Cardiac fibroblast (primary cell): ENCODE measurements around the gene NUMA1.

Experiments
- DNase-seq, 2 donors: peaks; one replicate each; pipeline versions ENCODE4 v3.0.0 to v3.0.0-alpha.2; 2010; ENCODE audit warnings: low read depth in 2 of 2
- H3K4me3 ChIP-seq, 2 donors: replicated peaks in 1 of 2; 1 replicate in 1 of 2; 2 replicates in 1 of 2; pipeline ENCODE4 v1.5.1; 2011; ENCODE audit warnings: low read depth in 2 of 2, low read length in 2 of 2, mild to moderate bottlenecking in 2 of 2, moderate library complexity in 1 of 2
- TF ChIP-seq, protein P1 (sequence below): IDR thresholded peaks from one replicate; pipeline ENCODE4 v1.5.1; 2011; ENCODE audit warnings: low read depth, mild to moderate bottlenecking, low read length, inconsistent platforms

Gene NUMA1

GRCh38 chr11:72058416-72059034, 21.8 kb downstream of the NUMA1 start:
- peak in 1 of 2 donors; percentile 52 for DNase-seq
- TF ChIP-seq, protein P1, sequence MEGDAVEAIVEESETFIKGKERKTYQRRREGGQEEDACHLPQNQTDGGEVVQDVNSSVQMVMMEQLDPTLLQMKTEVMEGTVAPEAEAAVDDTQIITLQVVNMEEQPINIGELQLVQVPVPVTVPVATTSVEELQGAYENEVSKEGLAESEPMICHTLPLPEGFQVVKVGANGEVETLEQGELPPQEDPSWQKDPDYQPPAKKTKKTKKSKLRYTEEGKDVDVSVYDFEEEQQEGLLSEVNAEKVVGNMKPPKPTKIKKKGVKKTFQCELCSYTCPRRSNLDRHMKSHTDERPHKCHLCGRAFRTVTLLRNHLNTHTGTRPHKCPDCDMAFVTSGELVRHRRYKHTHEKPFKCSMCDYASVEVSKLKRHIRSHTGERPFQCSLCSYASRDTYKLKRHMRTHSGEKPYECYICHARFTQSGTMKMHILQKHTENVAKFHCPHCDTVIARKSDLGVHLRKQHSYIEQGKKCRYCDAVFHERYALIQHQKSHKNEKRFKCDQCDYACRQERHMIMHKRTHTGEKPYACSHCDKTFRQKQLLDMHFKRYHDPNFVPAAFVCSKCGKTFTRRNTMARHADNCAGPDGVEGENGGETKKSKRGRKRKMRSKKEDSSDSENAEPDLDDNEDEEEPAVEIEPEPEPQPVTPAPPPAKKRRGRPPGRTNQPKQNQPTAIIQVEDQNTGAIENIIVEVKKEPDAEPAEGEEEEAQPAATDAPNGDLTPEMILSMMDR: no peak
- H3K4me3 ChIP-seq: no peak overlapping the region

DNA sequence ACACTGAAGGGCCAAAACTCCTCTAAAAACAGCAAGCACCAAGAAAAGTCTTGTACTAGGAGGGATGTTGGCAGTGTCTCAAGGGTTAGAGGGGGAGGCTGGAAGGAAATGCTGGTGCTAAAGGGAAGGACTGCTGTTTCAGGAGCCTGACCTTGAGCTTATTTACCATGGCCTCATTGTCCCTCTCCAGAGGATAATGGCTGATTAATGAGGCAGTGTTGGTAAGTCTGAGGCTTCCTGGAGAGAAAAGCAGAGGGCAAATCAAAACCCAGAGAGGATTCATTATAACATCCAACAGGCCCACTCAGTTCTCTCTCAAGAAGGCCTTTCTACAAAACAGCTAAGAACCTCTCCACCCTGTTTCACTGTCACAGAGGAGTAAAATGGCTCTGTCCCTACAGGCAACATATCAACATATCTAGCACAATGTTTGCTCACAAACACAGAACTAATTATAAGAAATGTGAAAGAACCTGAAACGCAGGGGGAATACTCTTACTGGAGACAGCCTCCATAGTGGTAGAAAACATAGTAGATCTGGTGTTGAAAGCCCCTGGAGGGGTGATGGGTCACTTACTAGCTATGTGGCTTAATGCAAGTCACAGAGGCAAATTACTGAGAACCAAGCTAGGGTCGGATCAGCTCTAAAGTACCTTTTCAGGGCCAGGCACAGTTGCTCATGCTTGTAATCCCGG, 31.4 kb downstream of the NUMA1 start:
- TF ChIP-seq, protein P1: no peak
- peak in 1 of 2 donors; percentile 33 for DNase-seq
- no peak overlapping the region for H3K4me3 ChIP-seq

DNA sequence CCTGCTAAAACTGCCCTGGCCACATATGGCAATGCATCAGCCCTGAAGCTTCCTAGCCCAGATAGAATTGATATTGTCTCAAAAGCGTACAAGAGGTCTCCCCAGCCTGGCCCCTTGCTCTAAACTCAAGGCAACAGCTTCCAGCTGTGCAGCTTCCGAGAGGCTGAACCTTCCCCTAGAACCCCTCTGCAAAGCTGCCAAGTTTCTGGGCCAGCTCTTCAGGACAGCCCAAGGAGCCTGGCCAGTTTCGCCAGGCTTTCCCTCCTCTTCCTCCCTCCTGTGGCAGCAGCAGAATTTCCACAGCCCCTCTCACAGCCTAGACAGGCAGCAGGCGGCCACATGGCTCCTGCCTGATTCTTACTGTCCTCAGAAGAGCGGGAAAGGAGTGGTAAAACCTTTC, 34.5 kb downstream of the NUMA1 start:
- peak in 1 of 2 donors; percentile 65 for DNase-seq
- TF ChIP-seq, protein P1: no peak
- no peak overlapping the region for H3K4me3 ChIP-seq

DNA sequence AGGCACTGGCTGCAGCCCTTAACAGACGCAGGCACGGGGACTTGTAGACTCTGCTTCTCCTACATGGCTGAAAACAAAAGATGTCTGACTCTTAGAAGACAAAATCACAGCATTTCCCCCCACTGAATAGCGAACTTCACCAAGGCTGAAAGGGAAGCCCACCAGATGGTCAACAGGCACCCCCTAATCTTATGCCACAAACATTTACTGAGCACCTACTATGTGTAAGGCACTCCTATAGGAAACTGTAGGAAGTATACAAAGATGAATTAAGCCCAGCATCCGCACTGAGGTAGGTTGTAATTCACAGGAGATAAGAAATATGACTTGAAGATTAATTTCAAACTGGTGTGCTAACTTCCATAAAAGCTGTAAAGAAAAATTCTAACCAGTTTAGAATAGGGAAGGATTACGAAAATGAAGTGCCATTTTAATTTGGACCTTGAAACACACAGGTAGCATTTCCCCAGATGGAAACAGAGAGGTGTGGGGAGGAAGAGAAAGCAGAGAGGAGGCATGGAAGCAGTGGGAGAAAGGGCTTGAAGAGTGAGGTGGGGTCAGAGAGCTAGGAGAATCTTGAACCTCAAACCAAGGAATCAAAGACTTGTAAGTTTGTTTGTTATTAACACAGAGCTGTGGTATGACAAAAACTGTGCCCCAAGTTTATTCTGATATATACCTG, 38.1 kb downstream of the NUMA1 start:
- TF ChIP-seq, protein P1: no peak
- DNase-seq: no peak
- peak overlapping the region; percentile 66 to 68 for H3K4me3 ChIP-seq

- DNase-seq: peak; percentile 67 to 84
- peak overlapping the region; percentile 66 to 68 for H3K4me3 ChIP-seq
- TF ChIP-seq, protein P1: no peak
Observed at GRCh38 chr11:72041364-72042063, 38.8 kb downstream of the NUMA1 start.

GRCh38 chr11:72040491-72041363, 39.6 kb downstream of the NUMA1 start:
- H3K4me3 ChIP-seq: peak overlapping the region; percentile 66 to 68
- peak; percentile 94 to 97 for DNase-seq
- TF ChIP-seq, protein P1: no peak
